Measurements from ENCODE around the gene SLN.

DNA sequence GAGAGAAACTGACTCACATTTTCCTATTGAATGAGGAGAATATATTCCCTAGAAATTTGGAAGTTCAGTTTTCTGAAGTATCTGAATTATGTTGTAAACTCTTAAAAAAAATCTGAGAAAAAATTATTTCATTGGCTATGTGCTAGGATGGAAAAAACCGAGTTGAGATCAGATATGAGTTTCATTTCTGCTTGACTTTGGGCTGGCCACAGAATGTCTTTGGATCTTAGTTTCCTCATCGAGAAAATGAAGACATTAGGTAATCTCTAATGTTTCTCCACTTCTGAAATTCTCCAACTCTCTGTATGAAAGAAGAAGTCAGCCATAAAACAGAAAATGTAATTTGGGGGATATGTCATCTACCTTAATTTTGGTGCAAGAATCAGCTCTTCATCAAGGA lies 28.8 kb downstream of the SLN start:
- TF ChIP-seq, protein P1, sequence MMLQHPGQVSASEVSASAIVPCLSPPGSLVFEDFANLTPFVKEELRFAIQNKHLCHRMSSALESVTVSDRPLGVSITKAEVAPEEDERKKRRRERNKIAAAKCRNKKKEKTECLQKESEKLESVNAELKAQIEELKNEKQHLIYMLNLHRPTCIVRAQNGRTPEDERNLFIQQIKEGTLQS (IDR thresholded peaks at IDR 0.05), result no peak
- TF ChIP-seq, protein P2, sequence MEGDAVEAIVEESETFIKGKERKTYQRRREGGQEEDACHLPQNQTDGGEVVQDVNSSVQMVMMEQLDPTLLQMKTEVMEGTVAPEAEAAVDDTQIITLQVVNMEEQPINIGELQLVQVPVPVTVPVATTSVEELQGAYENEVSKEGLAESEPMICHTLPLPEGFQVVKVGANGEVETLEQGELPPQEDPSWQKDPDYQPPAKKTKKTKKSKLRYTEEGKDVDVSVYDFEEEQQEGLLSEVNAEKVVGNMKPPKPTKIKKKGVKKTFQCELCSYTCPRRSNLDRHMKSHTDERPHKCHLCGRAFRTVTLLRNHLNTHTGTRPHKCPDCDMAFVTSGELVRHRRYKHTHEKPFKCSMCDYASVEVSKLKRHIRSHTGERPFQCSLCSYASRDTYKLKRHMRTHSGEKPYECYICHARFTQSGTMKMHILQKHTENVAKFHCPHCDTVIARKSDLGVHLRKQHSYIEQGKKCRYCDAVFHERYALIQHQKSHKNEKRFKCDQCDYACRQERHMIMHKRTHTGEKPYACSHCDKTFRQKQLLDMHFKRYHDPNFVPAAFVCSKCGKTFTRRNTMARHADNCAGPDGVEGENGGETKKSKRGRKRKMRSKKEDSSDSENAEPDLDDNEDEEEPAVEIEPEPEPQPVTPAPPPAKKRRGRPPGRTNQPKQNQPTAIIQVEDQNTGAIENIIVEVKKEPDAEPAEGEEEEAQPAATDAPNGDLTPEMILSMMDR (IDR thresholded peaks at IDR 0.05 in 2 of 3, conservative IDR thresholded peaks at IDR 0.05 in 1 of 3; ENCODE audit: borderline replicate concordance in 1 of 3, insufficient read depth in 1 of 3, low read depth in 2 of 3, low read length in 2 of 3), result no peak
- TF ChIP-seq EZH2phosphoT487 (IDR thresholded peaks at IDR 0.05; ENCODE audit: borderline replicate concordance) (no peak), CEBPB (IDR thresholded peaks at IDR 0.05; ENCODE audit: low read depth) (no peak), POLR2A (IDR thresholded peaks at IDR 0.05; ENCODE audit: borderline replicate concordance, extremely low read depth, insufficient read depth, insufficient read length) (no peak), JUND (IDR thresholded peaks at IDR 0.05) (no peak), EGR1 (IDR thresholded peaks at IDR 0.05; ENCODE audit: low read depth) (no peak), ZNF274 (IDR thresholded peaks at IDR 0.05; ENCODE audit: low read depth, low read length) (no peak), EZH2 (IDR thresholded peaks at IDR 0.05) (no peak), SP1 (IDR thresholded peaks at IDR 0.05; ENCODE audit: low read depth) (no peak), RAD21 (IDR thresholded peaks at IDR 0.05; ENCODE audit: low read depth) (no peak), POLR2AphosphoS5 (IDR thresholded peaks at IDR 0.05; ENCODE audit: low read depth, low read length) (no peak)
- TF ChIP-seq, protein P3, sequence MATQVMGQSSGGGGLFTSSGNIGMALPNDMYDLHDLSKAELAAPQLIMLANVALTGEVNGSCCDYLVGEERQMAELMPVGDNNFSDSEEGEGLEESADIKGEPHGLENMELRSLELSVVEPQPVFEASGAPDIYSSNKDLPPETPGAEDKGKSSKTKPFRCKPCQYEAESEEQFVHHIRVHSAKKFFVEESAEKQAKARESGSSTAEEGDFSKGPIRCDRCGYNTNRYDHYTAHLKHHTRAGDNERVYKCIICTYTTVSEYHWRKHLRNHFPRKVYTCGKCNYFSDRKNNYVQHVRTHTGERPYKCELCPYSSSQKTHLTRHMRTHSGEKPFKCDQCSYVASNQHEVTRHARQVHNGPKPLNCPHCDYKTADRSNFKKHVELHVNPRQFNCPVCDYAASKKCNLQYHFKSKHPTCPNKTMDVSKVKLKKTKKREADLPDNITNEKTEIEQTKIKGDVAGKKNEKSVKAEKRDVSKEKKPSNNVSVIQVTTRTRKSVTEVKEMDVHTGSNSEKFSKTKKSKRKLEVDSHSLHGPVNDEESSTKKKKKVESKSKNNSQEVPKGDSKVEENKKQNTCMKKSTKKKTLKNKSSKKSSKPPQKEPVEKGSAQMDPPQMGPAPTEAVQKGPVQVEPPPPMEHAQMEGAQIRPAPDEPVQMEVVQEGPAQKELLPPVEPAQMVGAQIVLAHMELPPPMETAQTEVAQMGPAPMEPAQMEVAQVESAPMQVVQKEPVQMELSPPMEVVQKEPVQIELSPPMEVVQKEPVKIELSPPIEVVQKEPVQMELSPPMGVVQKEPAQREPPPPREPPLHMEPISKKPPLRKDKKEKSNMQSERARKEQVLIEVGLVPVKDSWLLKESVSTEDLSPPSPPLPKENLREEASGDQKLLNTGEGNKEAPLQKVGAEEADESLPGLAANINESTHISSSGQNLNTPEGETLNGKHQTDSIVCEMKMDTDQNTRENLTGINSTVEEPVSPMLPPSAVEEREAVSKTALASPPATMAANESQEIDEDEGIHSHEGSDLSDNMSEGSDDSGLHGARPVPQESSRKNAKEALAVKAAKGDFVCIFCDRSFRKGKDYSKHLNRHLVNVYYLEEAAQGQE (IDR thresholded peaks at IDR 0.05; ENCODE audit: low read depth), result no peak
- TF ChIP-seq, protein P4, sequence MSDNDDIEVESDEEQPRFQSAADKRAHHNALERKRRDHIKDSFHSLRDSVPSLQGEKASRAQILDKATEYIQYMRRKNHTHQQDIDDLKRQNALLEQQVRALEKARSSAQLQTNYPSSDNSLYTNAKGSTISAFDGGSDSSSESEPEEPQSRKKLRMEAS (IDR thresholded peaks at IDR 0.05), result no peak

Measured in HCT116 (cell line).